ENCODE results near the gene KRT36. TPM values are rescaled to one million over a fixed set of nuclear protein-coding genes. Genes with fewer than 3 reads are reported as not detected.

Gene KRT36
- total RNA-seq, 4 donors from 2014 or later = not detected

GRCh38 chr17:41490000-41490990, 585 bp upstream of the KRT36 start:
- Histone ChIP-seq H3K36me3 (no peaks in the 10 kb centered on the region), H3K9me3 (no peaks in the 10 kb centered on the region), H3K4me3 (no peak overlapping the region), H3K27me3 (no peaks in the 10 kb centered on the region), H3K4me1 (peaks cover 0 to 6% (median 0%) of the 10 kb centered on the region in 4 donors), H3K27ac (no peak overlapping the region)
- DNase-seq = peak in 1 of 3 donors; percentile 9
- TF ChIP-seq CTCF (IDR thresholded peaks at IDR 0.05) = no peak
- TF ChIP-seq POLR2A (IDR thresholded peaks at IDR 0.05) = no peak

- H3K36me3 ChIP-seq = no peaks in the 10 kb centered on the region
- H3K4me1 ChIP-seq = no peaks in the 10 kb centered on the region
- H3K27ac ChIP-seq = no peak overlapping the region
- H3K9me3 ChIP-seq = no peaks in the 10 kb centered on the region
- no peak for TF ChIP-seq POLR2A (IDR thresholded peaks at IDR 0.05)
- peak in 4 of 6 experiments; percentile 41 to 70 (median 58) for TF ChIP-seq CTCF (IDR thresholded peaks at IDR 0.05)
- DNase-seq = peak in 2 of 3 donors; percentile 80 to 83
- H3K4me3 ChIP-seq = no peak overlapping the region
- no peaks in the 10 kb centered on the region for H3K27me3 ChIP-seq
These were observed 2.7 kb downstream of the KRT36 start for GRCh38 chr17:41486809-41487530.

- peak in 1 of 3 donors; percentile 37 for DNase-seq
- H3K4me1 ChIP-seq = no peaks in the 10 kb centered on the region
- H3K4me3 ChIP-seq = no peak overlapping the region
- H3K36me3 ChIP-seq = no peaks in the 10 kb centered on the region
- H3K27ac ChIP-seq = no peak overlapping the region
- TF ChIP-seq POLR2A (IDR thresholded peaks at IDR 0.05) = no peak
- TF ChIP-seq CTCF (IDR thresholded peaks at IDR 0.05) = no peak
- no peaks in the 10 kb centered on the region for H3K9me3 ChIP-seq
- no peaks in the 10 kb centered on the region for H3K27me3 ChIP-seq
These were observed 3.4 kb downstream of the KRT36 start for GRCh38 chr17:41486316-41486715.

GRCh38 chr17:41484920-41485904, 4.5 kb downstream of the KRT36 start:
- no peaks in the 10 kb centered on the region for H3K4me1 ChIP-seq
- TF ChIP-seq POLR2A (IDR thresholded peaks at IDR 0.05) = no peak
- TF ChIP-seq CTCF (IDR thresholded peaks at IDR 0.05) = no peak
- H3K9me3 ChIP-seq = no peaks in the 10 kb centered on the region
- no peak for DNase-seq
- no peak overlapping the region for H3K4me3 ChIP-seq
- no peaks in the 10 kb centered on the region for H3K36me3 ChIP-seq
- no peaks in the 10 kb centered on the region for H3K27me3 ChIP-seq
- H3K27ac ChIP-seq = no peak overlapping the region

Measured in Peyer's patch (tissue), 4 donors.